Neural cell (in vitro differentiated cells): ENCODE results near the gene IFIH1.

Experiments used
- EP300 ChIP-seq: fragments of 450-650 bp; conservative IDR thresholded peaks from 2 replicates; pipeline ENCODE4 v1.6.1; 2014; ENCODE audit warnings: antibody characterized with exemption, mild to moderate bottlenecking, moderate library complexity; ENCODE audit not compliant: poor library complexity, severe bottlenecking
- EZH2 ChIP-seq: fragments of 200-600, 300-800 bp; shearing (Covaris generic), sonication (generic); IDR thresholded peaks from 2 replicates; pipeline ENCODE4 v1.6.1; 2014; ENCODE audit warnings: antibody characterized with exemption, low read length, borderline replicate concordance, mild to moderate bottlenecking; ENCODE audit not compliant: insufficient read depth, poor library complexity, severe bottlenecking
- MXI1 ChIP-seq: fragments of 450-650 bp; conservative IDR thresholded peaks from 2 replicates; pipeline ENCODE4 v1.6.1; 2014; ENCODE audit warnings: antibody characterized with exemption, mild to moderate bottlenecking; ENCODE audit not compliant: poor library complexity, severe bottlenecking
- POLR2AphosphoS5 ChIP-seq: IDR thresholded peaks from 2 replicates; pipeline ENCODE4 v1.6.1; 2012
- RAD21 ChIP-seq: fragments of 450-650 bp; conservative IDR thresholded peaks from 2 replicates; pipeline ENCODE4 v1.6.1; 2014; ENCODE audit warnings: antibody characterized with exemption, mild to moderate bottlenecking, moderate library complexity
- SMC3 ChIP-seq: fragments of 450-650 bp; conservative IDR thresholded peaks from 2 replicates; pipeline ENCODE4 v1.6.1; 2014; ENCODE audit warnings: antibody characterized with exemption, mild to moderate bottlenecking, moderate library complexity; ENCODE audit not compliant: poor library complexity
- TAF1 ChIP-seq: IDR thresholded peaks from 2 replicates; pipeline ENCODE4 v1.6.1; 2012; ENCODE audit warnings: low read depth
- TF ChIP-seq, protein P1 (sequence below): fragments of 450-650 bp; IDR thresholded peaks from 2 replicates; pipeline ENCODE4 v1.5.1; 2014; ENCODE audit warnings: antibody characterized with exemption, mild to moderate bottlenecking, moderate library complexity; ENCODE audit not compliant: poor library complexity, severe bottlenecking
- TF ChIP-seq, protein P2 (sequence below): IDR thresholded peaks from 2 replicates; pipeline ENCODE4 v1.6.1; 2012; ENCODE audit warnings: borderline replicate concordance

DNA sequence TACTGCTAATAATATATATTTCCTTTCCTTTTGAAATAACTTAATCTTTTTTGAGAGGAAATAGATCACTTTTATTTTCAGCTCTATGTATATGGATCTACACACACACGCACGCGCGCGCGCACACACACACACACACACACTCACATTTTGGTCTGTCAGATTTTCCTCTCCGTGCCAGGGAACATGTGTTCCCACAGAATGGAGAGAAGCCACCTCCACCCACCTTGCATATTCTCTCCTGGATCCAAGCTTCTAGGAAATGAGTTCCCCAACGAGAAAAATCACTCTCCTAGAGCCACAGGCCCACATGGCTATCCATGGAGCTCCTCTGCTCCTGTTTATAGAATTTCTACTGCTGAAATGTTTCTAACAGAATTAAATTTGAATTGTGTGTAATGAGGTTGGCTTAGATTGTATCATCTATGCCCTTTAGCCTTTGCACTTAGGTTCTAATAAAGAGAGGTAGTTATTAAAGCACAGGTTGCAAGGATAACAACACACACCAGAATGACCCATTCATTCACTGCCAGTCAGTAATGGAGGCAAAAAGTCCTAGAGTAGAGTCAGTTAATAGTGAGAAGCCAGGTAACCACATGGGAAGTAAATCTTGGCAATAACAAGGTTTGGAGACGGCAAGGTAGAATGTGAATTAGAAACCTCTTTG is 19.7 kb downstream of the IFIH1 start:
- TF ChIP-seq, protein P1, sequence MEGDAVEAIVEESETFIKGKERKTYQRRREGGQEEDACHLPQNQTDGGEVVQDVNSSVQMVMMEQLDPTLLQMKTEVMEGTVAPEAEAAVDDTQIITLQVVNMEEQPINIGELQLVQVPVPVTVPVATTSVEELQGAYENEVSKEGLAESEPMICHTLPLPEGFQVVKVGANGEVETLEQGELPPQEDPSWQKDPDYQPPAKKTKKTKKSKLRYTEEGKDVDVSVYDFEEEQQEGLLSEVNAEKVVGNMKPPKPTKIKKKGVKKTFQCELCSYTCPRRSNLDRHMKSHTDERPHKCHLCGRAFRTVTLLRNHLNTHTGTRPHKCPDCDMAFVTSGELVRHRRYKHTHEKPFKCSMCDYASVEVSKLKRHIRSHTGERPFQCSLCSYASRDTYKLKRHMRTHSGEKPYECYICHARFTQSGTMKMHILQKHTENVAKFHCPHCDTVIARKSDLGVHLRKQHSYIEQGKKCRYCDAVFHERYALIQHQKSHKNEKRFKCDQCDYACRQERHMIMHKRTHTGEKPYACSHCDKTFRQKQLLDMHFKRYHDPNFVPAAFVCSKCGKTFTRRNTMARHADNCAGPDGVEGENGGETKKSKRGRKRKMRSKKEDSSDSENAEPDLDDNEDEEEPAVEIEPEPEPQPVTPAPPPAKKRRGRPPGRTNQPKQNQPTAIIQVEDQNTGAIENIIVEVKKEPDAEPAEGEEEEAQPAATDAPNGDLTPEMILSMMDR: no peak
- TF ChIP-seq EZH2: no peak
- TF ChIP-seq, protein P2, sequence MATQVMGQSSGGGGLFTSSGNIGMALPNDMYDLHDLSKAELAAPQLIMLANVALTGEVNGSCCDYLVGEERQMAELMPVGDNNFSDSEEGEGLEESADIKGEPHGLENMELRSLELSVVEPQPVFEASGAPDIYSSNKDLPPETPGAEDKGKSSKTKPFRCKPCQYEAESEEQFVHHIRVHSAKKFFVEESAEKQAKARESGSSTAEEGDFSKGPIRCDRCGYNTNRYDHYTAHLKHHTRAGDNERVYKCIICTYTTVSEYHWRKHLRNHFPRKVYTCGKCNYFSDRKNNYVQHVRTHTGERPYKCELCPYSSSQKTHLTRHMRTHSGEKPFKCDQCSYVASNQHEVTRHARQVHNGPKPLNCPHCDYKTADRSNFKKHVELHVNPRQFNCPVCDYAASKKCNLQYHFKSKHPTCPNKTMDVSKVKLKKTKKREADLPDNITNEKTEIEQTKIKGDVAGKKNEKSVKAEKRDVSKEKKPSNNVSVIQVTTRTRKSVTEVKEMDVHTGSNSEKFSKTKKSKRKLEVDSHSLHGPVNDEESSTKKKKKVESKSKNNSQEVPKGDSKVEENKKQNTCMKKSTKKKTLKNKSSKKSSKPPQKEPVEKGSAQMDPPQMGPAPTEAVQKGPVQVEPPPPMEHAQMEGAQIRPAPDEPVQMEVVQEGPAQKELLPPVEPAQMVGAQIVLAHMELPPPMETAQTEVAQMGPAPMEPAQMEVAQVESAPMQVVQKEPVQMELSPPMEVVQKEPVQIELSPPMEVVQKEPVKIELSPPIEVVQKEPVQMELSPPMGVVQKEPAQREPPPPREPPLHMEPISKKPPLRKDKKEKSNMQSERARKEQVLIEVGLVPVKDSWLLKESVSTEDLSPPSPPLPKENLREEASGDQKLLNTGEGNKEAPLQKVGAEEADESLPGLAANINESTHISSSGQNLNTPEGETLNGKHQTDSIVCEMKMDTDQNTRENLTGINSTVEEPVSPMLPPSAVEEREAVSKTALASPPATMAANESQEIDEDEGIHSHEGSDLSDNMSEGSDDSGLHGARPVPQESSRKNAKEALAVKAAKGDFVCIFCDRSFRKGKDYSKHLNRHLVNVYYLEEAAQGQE: no peak
- TF ChIP-seq SMC3: no peak
- TF ChIP-seq EP300: no peak
- no peak for TF ChIP-seq POLR2AphosphoS5
- no peak for TF ChIP-seq RAD21
- TF ChIP-seq TAF1: no peak
- TF ChIP-seq MXI1: no peak
